Measurements from ENCODE around the gene AKAP12.

Gene AKAP12

DNA sequence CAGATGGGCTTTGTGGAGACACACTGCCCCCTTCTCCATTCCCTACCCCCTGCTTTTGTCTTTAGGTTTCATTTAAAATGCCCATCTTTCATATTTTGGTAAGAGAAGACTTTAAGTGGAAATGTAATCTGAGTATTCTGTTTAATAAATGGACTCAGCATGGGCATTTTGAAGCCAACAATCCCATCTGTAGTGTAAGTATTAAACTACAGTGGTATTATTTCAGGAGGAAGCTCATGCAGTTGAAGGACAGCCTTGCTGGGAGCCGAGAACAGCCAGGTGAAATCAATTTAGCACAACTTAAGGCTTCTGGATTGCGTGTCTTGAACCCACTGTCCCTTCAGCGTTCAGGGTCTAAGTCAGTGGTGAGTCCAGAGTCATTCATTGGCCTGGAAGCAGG is 63.5 kb downstream of the AKAP12 start:
- Histone ChIP-seq H3K9ac (ENCODE audit: low read length) (no peak overlapping the region), H3F3A (ENCODE audit: insufficient read depth, low read length) (no peaks in the 10 kb centered on the region), H3K27me3 (ENCODE audit: insufficient read depth, low read length) (peaks cover 4% of the 10 kb centered on the region), H2AFZ (ENCODE audit: low read length) (no peak overlapping the region), H3K4me3 (ENCODE audit: low read depth, low read length, poor library complexity, severe bottlenecking) (no peak overlapping the region), H3K27ac (ENCODE audit: low read depth, low read length, poor library complexity, severe bottlenecking) (no peak overlapping the region), H3K4me1 (ENCODE audit: insufficient read depth, low read length, severe bottlenecking) (no peaks in the 10 kb centered on the region), H3K9me2 (ENCODE audit: low read depth, low read length) (no peaks in the 10 kb centered on the region), H3K79me2 (ENCODE audit: insufficient read depth, low read length) (no peaks in the 10 kb centered on the region), H3K36me3 (ENCODE audit: insufficient read depth, low read length) (no peaks in the 10 kb centered on the region), H4K20me1 (ENCODE audit: insufficient read depth, low read length) (no peaks in the 10 kb centered on the region), H3K9me3 (ENCODE audit: low read length) (no peaks in the 10 kb centered on the region), H3K4me2 (ENCODE audit: low read length) (no peak overlapping the region)
- TF ChIP-seq EZH2 (IDR thresholded peaks at IDR 0.05; ENCODE audit: borderline replicate concordance, low read length): no peak
- TF ChIP-seq, protein P1, sequence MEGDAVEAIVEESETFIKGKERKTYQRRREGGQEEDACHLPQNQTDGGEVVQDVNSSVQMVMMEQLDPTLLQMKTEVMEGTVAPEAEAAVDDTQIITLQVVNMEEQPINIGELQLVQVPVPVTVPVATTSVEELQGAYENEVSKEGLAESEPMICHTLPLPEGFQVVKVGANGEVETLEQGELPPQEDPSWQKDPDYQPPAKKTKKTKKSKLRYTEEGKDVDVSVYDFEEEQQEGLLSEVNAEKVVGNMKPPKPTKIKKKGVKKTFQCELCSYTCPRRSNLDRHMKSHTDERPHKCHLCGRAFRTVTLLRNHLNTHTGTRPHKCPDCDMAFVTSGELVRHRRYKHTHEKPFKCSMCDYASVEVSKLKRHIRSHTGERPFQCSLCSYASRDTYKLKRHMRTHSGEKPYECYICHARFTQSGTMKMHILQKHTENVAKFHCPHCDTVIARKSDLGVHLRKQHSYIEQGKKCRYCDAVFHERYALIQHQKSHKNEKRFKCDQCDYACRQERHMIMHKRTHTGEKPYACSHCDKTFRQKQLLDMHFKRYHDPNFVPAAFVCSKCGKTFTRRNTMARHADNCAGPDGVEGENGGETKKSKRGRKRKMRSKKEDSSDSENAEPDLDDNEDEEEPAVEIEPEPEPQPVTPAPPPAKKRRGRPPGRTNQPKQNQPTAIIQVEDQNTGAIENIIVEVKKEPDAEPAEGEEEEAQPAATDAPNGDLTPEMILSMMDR (IDR thresholded peaks at IDR 0.05; ENCODE audit: low read length): no peak

DNA sequence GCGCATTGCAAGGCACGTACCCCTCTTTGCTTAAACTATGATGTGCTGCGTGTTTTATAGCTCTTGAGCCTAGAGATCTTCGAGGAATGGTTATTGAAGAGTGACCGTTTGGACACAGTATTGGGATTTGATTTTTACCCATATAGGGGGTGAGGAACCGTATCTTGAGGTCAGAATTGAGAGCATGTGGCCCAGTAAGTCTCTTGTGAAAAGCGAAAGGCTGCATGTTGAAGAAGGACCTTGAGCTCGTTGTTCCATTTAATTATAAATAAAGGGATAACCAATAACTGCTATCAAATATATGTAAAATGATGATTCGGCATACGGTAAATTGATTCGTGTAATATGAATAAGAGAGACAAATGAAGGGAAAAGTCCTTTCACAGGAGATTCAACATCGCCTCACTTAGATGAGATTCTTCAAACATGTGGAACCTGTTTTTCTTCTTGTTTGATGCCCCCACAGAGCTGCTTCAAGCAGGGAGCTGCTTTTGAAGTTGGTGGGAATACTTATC is 66.6 kb downstream of the AKAP12 start:
- no peaks in the 10 kb centered on the region for H3K9me2 ChIP-seq (ENCODE audit: low read depth, low read length)

DNA sequence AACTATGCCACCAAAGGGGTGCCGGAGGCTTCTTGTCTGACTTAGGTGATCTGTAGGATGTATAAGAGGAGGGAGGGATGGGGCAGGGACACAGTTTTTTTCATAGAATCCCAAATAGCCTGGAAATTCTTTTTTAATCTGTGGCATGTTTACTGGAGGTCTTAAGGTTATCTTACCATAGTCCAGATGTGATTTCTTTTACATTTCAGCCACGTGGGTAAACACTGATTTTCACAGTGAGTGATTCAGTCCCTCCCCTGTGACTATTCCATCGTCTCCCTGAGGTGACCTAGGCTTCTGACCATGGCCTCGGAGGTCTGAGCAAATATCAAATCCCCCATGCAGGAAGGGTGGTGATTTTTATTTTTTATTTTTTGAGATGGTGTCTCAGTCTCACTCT is 67.7 kb downstream of the AKAP12 start:
- no peaks in the 10 kb centered on the region for H3K36me3 ChIP-seq (ENCODE audit: insufficient read depth, low read length)
- no peaks in the 10 kb centered on the region for H3K79me2 ChIP-seq (ENCODE audit: insufficient read depth, low read length)
- H3K9me2 ChIP-seq (ENCODE audit: low read depth, low read length): no peaks in the 10 kb centered on the region
- H3K4me1 ChIP-seq (ENCODE audit: insufficient read depth, low read length, severe bottlenecking): no peaks in the 10 kb centered on the region
- H3K4me2 ChIP-seq (ENCODE audit: low read length): no peak overlapping the region
- H3K27me3 ChIP-seq (ENCODE audit: insufficient read depth, low read length): peaks cover 8% of the 10 kb centered on the region
- no peak overlapping the region for H3K4me3 ChIP-seq (ENCODE audit: low read depth, low read length, poor library complexity, severe bottlenecking)
- H3K9me3 ChIP-seq (ENCODE audit: low read length): no peaks in the 10 kb centered on the region
- H3F3A ChIP-seq (ENCODE audit: insufficient read depth, low read length): no peaks in the 10 kb centered on the region
- no peaks in the 10 kb centered on the region for H4K20me1 ChIP-seq (ENCODE audit: insufficient read depth, low read length)
- TF ChIP-seq, protein P1 (IDR thresholded peaks at IDR 0.05; ENCODE audit: low read length): no peak
- TF ChIP-seq EZH2 (IDR thresholded peaks at IDR 0.05; ENCODE audit: borderline replicate concordance, low read length): no peak
- no peak overlapping the region for H2AFZ ChIP-seq (ENCODE audit: low read length)
- no peak overlapping the region for H3K27ac ChIP-seq (ENCODE audit: low read depth, low read length, poor library complexity, severe bottlenecking)
- H3K9ac ChIP-seq (ENCODE audit: low read length): no peak overlapping the region

More for the DNA sequence above, 66.6 kb downstream of the AKAP12 start:
- no peaks in the 10 kb centered on the region for H3K79me2 ChIP-seq (ENCODE audit: insufficient read depth, low read length)
- no peak overlapping the region for H3K4me2 ChIP-seq (ENCODE audit: low read length)
- H3K27ac ChIP-seq (ENCODE audit: low read depth, low read length, poor library complexity, severe bottlenecking): no peak overlapping the region
- H3K9me3 ChIP-seq (ENCODE audit: low read length): no peaks in the 10 kb centered on the region
- no peak overlapping the region for H2AFZ ChIP-seq (ENCODE audit: low read length)
- no peaks in the 10 kb centered on the region for H3F3A ChIP-seq (ENCODE audit: insufficient read depth, low read length)
- no peak overlapping the region for H3K9ac ChIP-seq (ENCODE audit: low read length)
- H4K20me1 ChIP-seq (ENCODE audit: insufficient read depth, low read length): no peaks in the 10 kb centered on the region
- peaks cover 4% of the 10 kb centered on the region for H3K27me3 ChIP-seq (ENCODE audit: insufficient read depth, low read length)
- TF ChIP-seq, protein P1 (IDR thresholded peaks at IDR 0.05; ENCODE audit: low read length): no peak
- TF ChIP-seq EZH2 (IDR thresholded peaks at IDR 0.05; ENCODE audit: borderline replicate concordance, low read length): no peak
- H3K4me1 ChIP-seq (ENCODE audit: insufficient read depth, low read length, severe bottlenecking): no peaks in the 10 kb centered on the region
- no peaks in the 10 kb centered on the region for H3K36me3 ChIP-seq (ENCODE audit: insufficient read depth, low read length)
- no peak overlapping the region for H3K4me3 ChIP-seq (ENCODE audit: low read depth, low read length, poor library complexity, severe bottlenecking)

Data from OCI-LY1 (cell line).